Esophagus squamous epithelium (tissue), 4 donors: Measurements from ENCODE around the gene DISP2.

Experiments
- POLR2A ChIP-seq, 4 donors: fragments of 450-650 bp; IDR thresholded peaks; one replicate each; pipeline ENCODE4 v1.6.1; 2017; ENCODE audit warnings: antibody characterized with exemption in 4 of 4, mild to moderate bottlenecking in 4 of 4, moderate library complexity in 3 of 4
- TF ChIP-seq, protein P1 (sequence below), 6 experiments: fragments of 450-650 bp in 4 of 6; fragments of 200-600 bp in 2 of 6; sonication (generic) in 2 of 6; IDR thresholded peaks; one replicate each; pipeline ENCODE4 v1.5.1; 2016 to 2019; ENCODE audit warnings: antibody characterized with exemption in 6 of 6, mild to moderate bottlenecking in 4 of 6, moderate library complexity in 4 of 6

DNA sequence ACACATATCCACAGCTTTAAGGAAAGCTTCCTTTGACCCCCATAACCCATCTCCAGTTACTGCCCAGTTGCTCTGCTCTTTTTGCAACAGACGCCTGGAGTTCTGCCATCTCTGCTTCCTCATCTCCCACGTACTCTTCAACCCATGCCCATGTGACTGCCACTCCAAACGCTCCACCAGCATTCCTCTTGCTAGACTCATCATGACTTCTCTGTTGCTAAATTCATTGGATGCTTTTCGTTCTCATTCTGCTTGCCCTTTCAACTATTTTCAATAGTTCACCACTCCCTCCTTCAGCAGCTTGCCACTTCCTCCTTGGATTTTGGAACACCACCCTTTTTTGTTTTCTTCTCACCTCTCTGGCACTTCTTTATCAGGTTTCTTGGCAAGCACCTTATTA lies 21.8 kb downstream of the DISP2 start:
- TF ChIP-seq, protein P1, sequence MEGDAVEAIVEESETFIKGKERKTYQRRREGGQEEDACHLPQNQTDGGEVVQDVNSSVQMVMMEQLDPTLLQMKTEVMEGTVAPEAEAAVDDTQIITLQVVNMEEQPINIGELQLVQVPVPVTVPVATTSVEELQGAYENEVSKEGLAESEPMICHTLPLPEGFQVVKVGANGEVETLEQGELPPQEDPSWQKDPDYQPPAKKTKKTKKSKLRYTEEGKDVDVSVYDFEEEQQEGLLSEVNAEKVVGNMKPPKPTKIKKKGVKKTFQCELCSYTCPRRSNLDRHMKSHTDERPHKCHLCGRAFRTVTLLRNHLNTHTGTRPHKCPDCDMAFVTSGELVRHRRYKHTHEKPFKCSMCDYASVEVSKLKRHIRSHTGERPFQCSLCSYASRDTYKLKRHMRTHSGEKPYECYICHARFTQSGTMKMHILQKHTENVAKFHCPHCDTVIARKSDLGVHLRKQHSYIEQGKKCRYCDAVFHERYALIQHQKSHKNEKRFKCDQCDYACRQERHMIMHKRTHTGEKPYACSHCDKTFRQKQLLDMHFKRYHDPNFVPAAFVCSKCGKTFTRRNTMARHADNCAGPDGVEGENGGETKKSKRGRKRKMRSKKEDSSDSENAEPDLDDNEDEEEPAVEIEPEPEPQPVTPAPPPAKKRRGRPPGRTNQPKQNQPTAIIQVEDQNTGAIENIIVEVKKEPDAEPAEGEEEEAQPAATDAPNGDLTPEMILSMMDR (IDR thresholded peaks at IDR 0.05): no peak
- TF ChIP-seq POLR2A (IDR thresholded peaks at IDR 0.05): no peak
